AG10803 (cell line): ENCODE results near the gene STX1A.
"Not testable (repeated sequence)": the region's sequence is repeated elsewhere in the genome, so short reads cannot be mapped to it uniquely, and the experiment has no call there.

ENCODE experiments used
- DNase-seq: peaks from one replicate; pipeline ENCODE4 v3.0.0; 2010; ENCODE audit warnings: low read depth
- H3K4me3 ChIP-seq: 2 replicates; pipeline ENCODE4 v1.5.1; 2011; ENCODE audit warnings: mild to moderate bottlenecking, low read length, control low read depth
- CTCF ChIP-seq: conservative IDR thresholded peaks from 2 replicates; pipeline ENCODE4 v1.5.1; 2011; ENCODE audit warnings: mild to moderate bottlenecking, low read length, control low read depth, inconsistent platforms

The STX1A gene

GRCh38 chr7:73679709-73680108, 39.8 kb downstream of the STX1A start:
- H3K4me3 ChIP-seq: no peak overlapping the region
- DNase-seq: no peak
- no peak for TF ChIP-seq CTCF

GRCh38 chr7:73678862-73679261, 40.6 kb downstream of the STX1A start:
- DNase-seq: no peak
- no peak overlapping the region for H3K4me3 ChIP-seq
- no peak for TF ChIP-seq CTCF

GRCh38 chr7:73676062-73676461, 43.4 kb downstream of the STX1A start:
- not testable (repeated sequence) for DNase-seq, H3K4me3 ChIP-seq

GRCh38 chr7:73674468-73675124, 44.9 kb downstream of the STX1A start:
- TF ChIP-seq CTCF: no peak
- DNase-seq: no peak

DNA sequence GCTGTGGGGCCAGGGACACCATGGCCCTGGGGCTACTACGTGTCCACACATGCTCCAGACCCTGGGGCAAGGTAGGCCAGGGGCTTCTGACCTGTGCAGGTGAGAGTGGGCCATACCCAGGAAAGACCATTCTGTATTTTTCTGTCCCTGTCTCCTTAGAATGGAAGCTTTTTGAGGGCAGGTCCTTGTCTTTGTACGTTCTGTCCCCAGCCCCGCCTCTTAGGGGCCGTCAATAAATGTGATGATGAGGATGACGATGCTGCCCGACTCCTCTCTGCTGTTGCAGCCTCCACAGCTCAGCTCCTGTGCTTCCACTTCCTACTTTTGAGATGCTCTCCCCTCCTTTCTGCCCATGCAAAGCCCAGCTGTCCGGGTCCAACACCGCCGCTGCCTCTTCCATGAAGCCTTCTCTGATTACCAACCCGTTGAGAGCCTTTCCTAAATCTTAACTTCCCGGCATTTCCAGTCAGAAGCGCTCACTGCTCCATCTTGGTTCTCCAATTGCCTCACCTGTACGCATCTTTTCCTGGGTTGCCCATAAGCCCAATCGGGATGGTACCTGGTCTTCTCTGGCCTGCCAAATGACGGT, 47.5 kb downstream of the STX1A start:
- no peak for DNase-seq
- TF ChIP-seq CTCF: no peak
- H3K4me3 ChIP-seq: no peak overlapping the region

More at GRCh38 chr7:73674468-73675124, 44.9 kb downstream of the STX1A start:
- H3K4me3 ChIP-seq: no peak overlapping the region

DNA sequence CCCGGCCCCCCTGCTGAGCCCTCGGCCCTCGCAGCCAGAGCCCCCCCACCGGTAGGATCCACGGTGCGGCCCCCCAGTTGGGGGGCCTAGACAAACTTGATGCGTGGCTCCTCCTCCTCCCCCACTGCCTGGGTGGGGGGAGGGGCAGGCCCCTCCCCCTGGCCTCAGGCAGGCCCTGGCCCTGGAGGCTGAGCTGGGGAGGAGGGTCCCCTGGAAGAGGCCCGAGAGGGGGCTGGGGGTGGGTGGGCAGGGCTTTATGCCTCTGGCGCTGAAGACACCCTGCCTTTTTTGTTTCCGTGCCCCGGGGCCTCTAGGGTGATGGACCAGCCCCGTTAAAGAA, 48.2 kb downstream of the STX1A start:
- no peak for DNase-seq
- TF ChIP-seq CTCF: no peak
- no peak overlapping the region for H3K4me3 ChIP-seq

- no peak for DNase-seq
- H3K4me3 ChIP-seq: no peak overlapping the region
- TF ChIP-seq CTCF: no peak
Measured at GRCh38 chr7:73669858-73670385, 49.5 kb downstream of the STX1A start.
